Right renal pelvis (tissue), 4 donors: ENCODE measurements around the gene PACS1. TPM values are rescaled to one million over a fixed set of nuclear protein-coding genes. Genes with fewer than 3 reads are reported as not detected.

ENCODE experiments used
- DNase-seq, 4 donors: peaks; one replicate each; pipeline ENCODE4 v3.0.0-alpha.2; 2013; ENCODE audit warnings: low read depth in 4 of 4, low spot score in 3 of 4, missing footprints in 1 of 4
- polyA plus RNA-seq, 4 donors: library from polyadenylated mRNA; unstranded; fragments of 120-200 nt; gene quantifications; one replicate each; pipeline ENCODE4 v1.2.1, GENCODE V29; 2013; ENCODE audit not compliant: insufficient read length in 4 of 4

Gene PACS1
- polyA plus RNA-seq, 4 donors = 40.1 to 54.4 (median 45.4) TPM

GRCh38 chr11:66131937-66132632 is 62.0 kb downstream of the PACS1 start:
- no peak for DNase-seq

- no peak for DNase-seq
Observed at GRCh38 chr11:66133216-66133775, 63.2 kb downstream of the PACS1 start.

- no peak for DNase-seq
Observed at GRCh38 chr11:66136752-66137123, 66.7 kb downstream of the PACS1 start.

- DNase-seq = no peak
Observed at GRCh38 chr11:66139817-66140404, 69.8 kb downstream of the PACS1 start.

- DNase-seq = no peak
Observed at GRCh38 chr11:66142370-66143263, 72.5 kb downstream of the PACS1 start.

- no peak for DNase-seq
Observed at GRCh38 chr11:66143264-66143566, 73.1 kb downstream of the PACS1 start.

- DNase-seq = no peak
Observed at GRCh38 chr11:66143996-66144678, 74.1 kb downstream of the PACS1 start.

- DNase-seq = no peak
Observed at GRCh38 chr11:66146074-66146473, 76.0 kb downstream of the PACS1 start.

- no peak for DNase-seq
Observed at GRCh38 chr11:66146940-66147339, 76.9 kb downstream of the PACS1 start.

- no peak for DNase-seq
Observed at GRCh38 chr11:66150140-66150539, 80.1 kb downstream of the PACS1 start.

- no peak for DNase-seq
Observed at GRCh38 chr11:66150725-66151124, 80.7 kb downstream of the PACS1 start.

GRCh38 chr11:66151273-66151672 is 81.2 kb downstream of the PACS1 start:
- DNase-seq = no peak

GRCh38 chr11:66154109-66154508 is 84.0 kb downstream of the PACS1 start:
- no peak for DNase-seq

GRCh38 chr11:66155387-66156073 is 85.5 kb downstream of the PACS1 start:
- DNase-seq = no peak

GRCh38 chr11:66157182-66157864 is 87.3 kb downstream of the PACS1 start:
- DNase-seq = no peak

GRCh38 chr11:66158156-66158555 is 88.1 kb downstream of the PACS1 start:
- DNase-seq = no peak

- no peak for DNase-seq
Observed at GRCh38 chr11:66159324-66159984, 89.4 kb downstream of the PACS1 start.

GRCh38 chr11:66160709-66161108 is 90.6 kb downstream of the PACS1 start:
- DNase-seq = no peak

GRCh38 chr11:66168289-66168688 is 98.2 kb downstream of the PACS1 start:
- no peak for DNase-seq
